ENCODE results near the gene CD164L2. TPM values are rescaled to one million over a fixed set of nuclear protein-coding genes. Genes with fewer than 3 reads are reported as not detected.

Gene CD164L2
- total RNA-seq, 1 experiment from 2014 or later = not detected

DNA sequence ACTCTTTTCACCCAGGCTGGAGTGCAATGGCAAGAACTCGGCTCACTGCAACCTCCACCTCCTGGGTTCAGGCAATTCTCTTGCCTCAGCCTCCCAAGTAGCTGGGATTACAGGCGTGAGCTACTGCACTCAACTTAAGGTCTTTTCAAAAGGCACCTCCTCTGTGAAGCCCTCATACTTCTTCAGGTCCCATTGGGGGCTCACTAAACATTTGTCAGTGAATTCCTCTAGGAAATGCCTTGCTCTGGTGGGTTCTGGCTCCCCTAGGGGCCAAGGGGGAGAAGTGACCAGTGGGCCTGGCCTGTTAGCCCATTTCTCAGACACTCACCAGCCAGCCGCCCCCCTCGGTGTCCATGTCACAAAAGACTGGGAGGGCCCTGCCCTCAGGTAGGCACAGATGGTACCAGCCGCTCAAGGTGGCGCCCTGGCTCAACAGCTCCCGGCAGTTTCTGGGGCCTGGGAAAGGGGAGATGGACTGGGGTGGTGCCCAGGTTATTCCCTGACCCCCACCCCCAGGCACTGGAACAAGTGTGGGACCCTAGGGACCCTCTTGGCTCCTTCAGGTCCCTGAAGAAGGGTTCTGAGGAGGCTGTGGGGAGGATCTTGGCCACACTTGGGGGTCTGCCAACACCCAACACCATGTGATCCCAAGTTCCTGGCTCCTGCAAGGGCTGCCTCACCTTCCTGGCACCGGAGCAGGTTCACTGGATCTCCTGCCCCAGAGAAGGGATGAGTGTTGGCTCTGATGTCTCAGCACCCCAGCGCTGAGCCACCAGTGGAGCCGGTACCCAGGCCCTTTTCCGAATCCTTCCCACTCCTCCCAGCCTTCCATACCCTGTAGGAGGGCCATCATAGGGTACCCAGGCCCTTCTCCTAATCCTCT lies 10.1 kb downstream of the CD164L2 start:
- in situ Hi-C loops (cut with HindIII; ENCODE audit: low pct_unique_long_range_greater_than_20kb, low sequenced_read_pairs) = no loop called here
- peak; percentile 26 for DNase-seq (ENCODE audit: low read depth, low spot score)

- DNase-seq (ENCODE audit: low read depth, low spot score) = no peak
- in situ Hi-C loops (cut with HindIII; ENCODE audit: low pct_unique_long_range_greater_than_20kb, low sequenced_read_pairs) = no loop called here
Observed at GRCh38 chr1:27372022-27372807, 10.9 kb downstream of the CD164L2 start.

- DNase-seq (ENCODE audit: low read depth, low spot score) = peak; percentile 45
Observed at GRCh38 chr1:27368869-27369582, 14.1 kb downstream of the CD164L2 start.

DNA sequence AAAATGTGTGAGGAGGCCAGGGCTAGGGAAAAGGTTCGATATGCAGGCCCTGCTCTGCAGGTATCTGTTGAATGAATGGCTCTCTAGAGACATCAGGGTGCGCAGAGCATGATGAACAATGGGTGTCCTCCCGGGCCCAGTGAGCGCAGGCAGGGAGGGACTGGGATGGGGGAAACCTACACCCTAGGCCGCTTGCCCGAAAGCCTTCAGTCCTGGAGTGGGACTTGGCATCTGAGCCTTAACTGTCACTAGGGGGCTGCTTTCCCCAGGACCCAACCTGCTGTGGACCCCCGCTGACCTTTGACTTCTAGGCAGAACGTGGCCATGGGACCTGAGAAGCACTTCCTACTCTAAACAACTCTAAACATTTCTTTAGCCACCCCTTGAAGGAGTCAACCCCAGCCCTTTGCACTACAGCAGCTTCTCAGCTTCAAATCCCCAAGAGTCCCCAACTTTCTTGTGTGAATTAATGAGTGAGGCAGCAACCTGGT lies 15.9 kb downstream of the CD164L2 start:
- DNase-seq (ENCODE audit: low read depth, low spot score) = no peak
- in situ Hi-C loops (cut with HindIII; ENCODE audit: low pct_unique_long_range_greater_than_20kb, low sequenced_read_pairs) = no loop called here

More at GRCh38 chr1:27368869-27369582, 14.1 kb downstream of the CD164L2 start:
- in situ Hi-C loops (cut with HindIII; ENCODE audit: low pct_unique_long_range_greater_than_20kb, low sequenced_read_pairs) = no loop called here

DNA sequence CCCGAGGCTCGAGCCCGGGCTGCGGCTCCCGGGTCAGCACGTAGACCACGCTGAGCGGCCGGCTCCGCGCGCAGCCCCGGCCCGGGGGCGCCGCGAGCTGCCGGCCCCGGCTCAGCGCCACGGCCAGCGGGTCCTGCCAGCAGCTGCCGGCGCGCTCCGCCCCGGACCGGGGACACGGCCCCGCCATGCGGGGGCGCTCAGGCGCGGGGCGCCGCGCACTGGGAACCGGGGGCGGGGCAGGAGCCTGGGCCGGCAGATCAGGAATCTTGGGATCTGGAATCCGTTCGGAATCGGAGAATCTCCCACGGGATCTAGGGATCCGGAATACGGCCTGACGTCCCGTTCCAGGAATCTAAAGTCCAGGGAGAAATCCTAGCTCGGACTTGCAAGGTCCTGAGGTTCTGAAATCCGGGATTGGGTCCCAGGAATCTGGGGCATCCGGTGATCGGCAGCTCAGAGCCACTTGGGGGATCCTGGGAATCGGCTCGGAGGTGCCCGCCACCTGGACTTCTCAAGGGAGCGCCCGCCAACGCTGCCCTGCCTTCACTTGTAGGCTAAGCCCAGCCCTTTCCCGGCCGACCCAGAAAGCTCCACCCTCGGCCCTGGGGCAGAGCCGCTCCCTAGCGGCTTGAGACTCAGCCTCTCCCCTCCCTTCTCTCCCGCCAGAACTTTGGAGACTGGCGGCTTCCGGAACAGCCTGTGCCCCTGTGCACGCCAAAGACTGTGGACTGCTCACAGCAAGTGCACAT lies 16.5 kb downstream of the CD164L2 start, which contains the start of gene MAP3K6:
Gene MAP3K6, minus strand, starts transcription at position 551 of the 749 bp plus-strand sequence. Its CDS starts 364 bp downstream, at position 187.
- DNase-seq (ENCODE audit: low read depth, low spot score) = peak; percentile 80
- in situ Hi-C loops (cut with HindIII; ENCODE audit: low pct_unique_long_range_greater_than_20kb, low sequenced_read_pairs) = no loop called here

DNA sequence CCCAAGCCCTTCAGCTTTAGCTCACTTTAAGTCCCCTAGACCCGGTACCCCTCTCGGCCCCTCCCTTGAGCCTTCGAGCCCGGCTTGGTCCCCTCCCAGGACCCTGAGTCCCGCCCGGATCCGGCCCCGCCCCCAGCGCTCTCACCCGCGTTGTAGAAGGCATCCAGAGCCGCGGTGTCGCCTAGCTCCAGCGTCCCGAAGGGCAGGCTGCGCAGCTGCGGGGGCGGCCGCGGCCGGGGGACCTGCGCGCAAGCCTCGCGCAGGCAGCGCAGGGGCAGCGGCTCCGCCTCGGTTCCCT lies 17.1 kb downstream of the CD164L2 start:
- peak; percentile 69 for DNase-seq (ENCODE audit: low read depth, low spot score)
- in situ Hi-C loops (cut with HindIII; ENCODE audit: low pct_unique_long_range_greater_than_20kb, low sequenced_read_pairs) = no loop called here

DNA sequence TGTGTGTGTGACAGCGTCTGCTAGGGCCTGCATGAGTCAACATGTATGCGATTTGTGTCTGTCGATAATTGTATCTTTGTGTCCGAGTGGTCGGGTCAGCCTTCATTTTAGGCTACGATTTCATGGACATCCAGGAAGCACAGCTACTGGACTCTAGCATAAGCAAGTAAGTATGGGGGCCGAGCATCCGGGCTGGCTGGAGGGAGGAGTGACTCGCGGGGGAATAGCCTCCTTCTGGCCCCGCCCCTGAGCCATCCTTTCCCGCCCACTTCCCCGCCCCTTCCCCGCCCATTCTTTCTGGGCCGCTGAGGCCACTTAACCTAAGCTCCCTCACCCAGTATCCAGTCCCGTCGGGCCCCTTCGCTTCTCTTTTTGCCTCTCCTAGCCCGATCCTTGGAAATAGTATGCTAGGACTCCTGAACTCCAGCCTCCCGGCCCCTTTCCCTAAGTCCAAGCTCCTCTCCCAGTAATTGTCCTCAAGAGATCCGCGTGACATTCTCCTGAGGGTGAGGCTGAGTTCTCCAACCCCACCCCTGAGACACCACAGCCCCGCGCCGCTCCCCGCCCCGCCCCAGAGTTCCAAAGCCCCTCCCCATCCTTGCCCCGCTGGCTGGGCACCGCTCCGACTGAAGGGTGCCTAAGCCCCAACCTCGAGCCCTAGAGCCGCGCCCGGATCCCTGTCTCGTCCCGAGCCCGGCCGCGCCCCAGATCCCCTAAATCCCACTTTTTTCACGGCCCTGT lies 17.6 kb downstream of the CD164L2 start:
- in situ Hi-C loops (cut with HindIII; ENCODE audit: low pct_unique_long_range_greater_than_20kb, low sequenced_read_pairs) = no loop called here
- DNase-seq (ENCODE audit: low read depth, low spot score) = peak; percentile 90

- no peak for DNase-seq (ENCODE audit: low read depth, low spot score)
- in situ Hi-C loops (cut with HindIII; ENCODE audit: low pct_unique_long_range_greater_than_20kb, low sequenced_read_pairs) = no loop called here
Observed at GRCh38 chr1:27364696-27365371, 18.3 kb downstream of the CD164L2 start.

DNA sequence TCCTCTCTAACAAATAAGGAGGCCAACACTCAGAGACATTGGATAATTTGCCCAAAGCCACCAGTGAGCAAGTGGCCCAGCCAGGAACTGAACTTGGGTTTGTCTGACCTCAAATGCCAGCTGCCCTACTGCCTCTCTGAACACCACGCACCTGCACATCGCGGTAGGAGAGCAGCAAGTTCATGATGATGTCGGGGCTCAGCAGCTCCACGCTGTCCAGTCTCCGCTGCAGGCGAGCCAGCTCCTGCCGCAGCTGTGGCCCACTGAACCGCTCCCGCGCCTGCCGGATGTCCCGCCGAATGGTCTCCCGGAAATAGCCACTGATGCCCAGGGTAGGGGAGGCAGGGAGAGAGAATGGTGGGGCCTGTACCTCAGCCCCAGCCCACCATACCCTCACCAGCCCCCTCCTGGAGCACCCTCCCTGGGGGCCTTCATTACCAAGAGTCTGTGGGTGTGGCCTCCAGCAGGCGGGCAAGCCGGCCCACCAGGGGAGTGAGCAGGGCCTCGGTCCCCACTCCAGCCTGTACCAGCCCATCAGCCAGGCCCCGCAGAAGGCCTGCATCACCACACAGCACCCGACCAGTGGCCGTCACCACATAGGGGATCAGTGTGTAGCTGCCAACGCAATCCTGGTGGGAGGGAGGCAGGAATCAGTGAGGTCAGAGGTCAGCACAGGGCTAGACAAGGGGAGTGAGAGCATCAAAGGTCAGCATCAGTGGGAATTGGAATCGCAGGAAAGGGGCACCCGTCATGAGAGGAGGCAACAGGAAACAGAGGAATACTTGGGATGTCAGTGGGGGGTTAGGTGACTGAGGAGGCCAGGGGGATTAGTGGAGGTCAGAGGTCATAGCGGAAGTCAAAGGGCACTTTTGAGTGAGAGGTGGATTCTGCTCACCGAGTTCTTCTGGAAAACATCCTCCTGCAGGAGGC lies 19.1 kb downstream of the CD164L2 start:
- in situ Hi-C loops (cut with HindIII; ENCODE audit: low pct_unique_long_range_greater_than_20kb, low sequenced_read_pairs) = no loop called here

DNA sequence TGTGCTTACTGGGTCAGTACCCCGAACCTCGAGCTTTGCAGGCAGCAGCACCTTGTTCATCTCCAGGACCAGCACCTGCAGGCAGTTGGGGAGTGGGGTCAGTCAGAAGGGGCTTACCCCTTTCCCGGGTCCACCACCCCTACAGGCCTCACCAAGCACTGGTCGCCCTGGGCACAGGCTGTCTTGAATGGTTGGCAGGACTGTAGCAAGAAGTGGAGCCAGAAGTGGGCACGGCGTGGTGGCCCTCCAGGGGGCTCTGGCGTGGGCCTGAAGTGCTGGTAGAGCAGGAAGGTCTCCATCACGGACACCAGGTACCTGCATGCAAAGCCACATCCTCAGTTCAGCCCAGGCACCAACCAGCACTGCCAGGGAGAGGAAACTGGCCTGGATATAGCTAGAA lies 21.6 kb downstream of the CD164L2 start:
- no peak for DNase-seq (ENCODE audit: low read depth, low spot score)
- in situ Hi-C loops (cut with HindIII; ENCODE audit: low pct_unique_long_range_greater_than_20kb, low sequenced_read_pairs) = no loop called here

More for the DNA sequence above, 19.1 kb downstream of the CD164L2 start:
- no peak for DNase-seq (ENCODE audit: low read depth, low spot score)

DNA sequence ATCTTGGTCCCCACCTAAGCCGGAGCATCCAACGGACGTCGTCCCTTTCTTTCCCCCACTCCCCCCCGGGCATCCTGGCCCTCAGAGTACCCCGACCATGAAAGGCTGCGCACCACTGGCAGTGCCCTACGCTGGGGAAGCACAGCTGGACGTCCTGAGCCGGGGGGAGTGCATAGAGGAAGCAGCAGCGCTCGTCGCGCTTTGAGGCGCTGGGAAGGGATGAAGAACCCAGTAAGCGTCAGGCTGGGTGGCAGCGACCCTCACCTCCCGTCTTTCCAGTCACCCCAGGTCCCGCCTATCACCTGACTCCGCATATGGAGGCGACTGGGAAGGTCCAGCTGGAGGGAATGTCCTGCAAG lies 22.1 kb downstream of the CD164L2 start:
- DNase-seq (ENCODE audit: low read depth, low spot score) = no peak
- in situ Hi-C loops (cut with HindIII; ENCODE audit: low pct_unique_long_range_greater_than_20kb, low sequenced_read_pairs) = no loop called here

DNA sequence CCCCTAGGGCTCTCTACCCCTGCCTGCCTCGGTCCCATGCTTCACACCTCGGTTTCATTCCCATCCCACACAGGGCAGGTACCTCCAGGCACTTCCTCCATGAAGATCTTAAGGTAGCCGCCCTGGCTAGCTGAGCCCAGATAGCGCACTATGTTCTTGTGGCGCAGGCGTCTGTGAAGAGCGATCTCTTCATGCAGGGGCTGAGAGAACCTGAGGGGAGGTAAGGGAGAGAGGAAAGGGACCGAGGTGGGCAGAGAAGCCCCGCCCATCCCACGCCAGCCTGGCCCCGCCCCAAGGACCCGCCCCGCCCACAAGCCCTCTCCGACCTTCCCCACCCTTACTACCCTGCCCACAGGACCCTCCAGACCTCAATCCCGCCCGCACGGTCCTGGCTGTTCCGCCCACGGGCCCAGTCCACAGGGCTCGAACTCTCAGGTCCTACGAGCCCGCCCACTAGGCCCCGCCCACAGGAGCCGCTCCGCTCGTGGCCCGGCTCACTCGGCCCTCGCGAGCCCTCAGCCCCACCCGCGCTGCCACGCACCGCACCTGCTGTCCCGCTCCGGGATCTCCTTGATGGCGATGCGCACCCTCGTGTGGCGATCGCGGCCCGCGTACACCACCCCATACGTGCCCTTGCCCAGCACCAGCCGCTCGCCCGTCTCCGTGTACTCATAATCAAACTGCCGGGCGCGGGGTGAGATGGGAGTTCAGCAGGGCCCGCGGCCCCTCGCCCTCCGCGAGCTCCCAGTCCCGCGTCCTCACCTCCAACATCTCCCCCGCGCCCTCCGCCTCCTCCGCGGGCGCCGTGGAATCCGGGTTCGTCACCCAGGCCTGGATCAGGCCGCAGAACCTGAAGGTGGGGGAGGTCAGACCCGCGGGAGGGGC lies 22.7 kb downstream of the CD164L2 start:
- no peak for DNase-seq (ENCODE audit: low read depth, low spot score)
- in situ Hi-C loops (cut with HindIII; ENCODE audit: low pct_unique_long_range_greater_than_20kb, low sequenced_read_pairs) = no loop called here

- DNase-seq (ENCODE audit: low read depth, low spot score) = no peak
- in situ Hi-C loops (cut with HindIII; ENCODE audit: low pct_unique_long_range_greater_than_20kb, low sequenced_read_pairs) = no loop called here
Observed at GRCh38 chr1:27359822-27360158, 23.3 kb downstream of the CD164L2 start.

- no peak for DNase-seq (ENCODE audit: low read depth, low spot score)
- in situ Hi-C loops (cut with HindIII; ENCODE audit: low pct_unique_long_range_greater_than_20kb, low sequenced_read_pairs) = no loop called here
Observed at GRCh38 chr1:27358928-27359313, 24.2 kb downstream of the CD164L2 start.

Measured in SK-MEL-5 (cell line).